Neural cell (in vitro differentiated cells): ENCODE measurements around the gene CTXND2. TPM values are rescaled to one million over a fixed set of nuclear protein-coding genes. Genes with fewer than 3 reads are reported as not detected.
A peak's percentile ranks its signal among the peaks of the same experiment; 100 is the strongest.

Experiments
- H2AFZ ChIP-seq: fragments of 200-600, 300-800 bp; sonication (generic), shearing (Covaris generic); 2 replicates; pipeline ENCODE4 v1.6.0; 2014; ENCODE audit warnings: low read depth, mild to moderate bottlenecking, antibody characterized with exemption, low read length, moderate library complexity
- H3F3A ChIP-seq: fragments of 200-600 bp; shearing (Covaris generic); 2 replicates; pipeline ENCODE4 v1.6.1; 2016; ENCODE audit warnings: mild to moderate bottlenecking, moderate library complexity, mixed read lengths, antibody characterized with exemption, low read length; ENCODE audit not compliant: insufficient read depth, poor library complexity, severe bottlenecking
- H3K27ac ChIP-seq: fragments of 200-600, 300-800 bp; sonication (generic), shearing (Covaris generic); 2 replicates; pipeline ENCODE4 v1.5.1; 2014; ENCODE audit warnings: mild to moderate bottlenecking, low read length, moderate library complexity
- H3K27me3 ChIP-seq: fragments of 300-800, 200-600 bp; sonication (generic), shearing (Covaris generic); 2 replicates; pipeline ENCODE4 v1.6.0; 2014; ENCODE audit warnings: mild to moderate bottlenecking, low read depth, low read length, moderate library complexity; ENCODE audit not compliant: insufficient read depth
- H3K36me3 ChIP-seq: fragments of 300-800, 200-600 bp; sonication (generic), shearing (Covaris generic); 2 replicates; pipeline ENCODE4 v1.5.1; 2014; ENCODE audit warnings: mild to moderate bottlenecking, antibody characterized with exemption, low read length, moderate library complexity; ENCODE audit not compliant: insufficient read depth
- H3K4me2 ChIP-seq: fragments of 300-800, 200-600 bp; sonication (generic), shearing (Covaris generic); 2 replicates; pipeline ENCODE4 v1.6.0; 2014; ENCODE audit warnings: mild to moderate bottlenecking, low read length
- H3K4me3 ChIP-seq: fragments of 300-800, 200-600 bp; sonication (generic), shearing (Covaris generic); 2 replicates; pipeline ENCODE4 v1.5.1; 2014; ENCODE audit warnings: mild to moderate bottlenecking, low read length, moderate library complexity
- H3K79me2 ChIP-seq: fragments of 200-600 bp; shearing (Covaris generic); replicated peaks from 2 replicates; pipeline ENCODE4 v1.6.0; 2014; ENCODE audit warnings: mild to moderate bottlenecking, low read length, moderate library complexity; ENCODE audit not compliant: insufficient read depth
- H3K9ac ChIP-seq: fragments of 300-800, 200-600 bp; sonication (generic), shearing (Covaris generic); 2 replicates; pipeline ENCODE4 v1.6.1; 2016; ENCODE audit warnings: mild to moderate bottlenecking, low read length, mixed read lengths
- H3K9me2 ChIP-seq: fragments of 200-600 bp; shearing (Covaris generic); 2 replicates; pipeline ENCODE4 v1.6.1; 2016; ENCODE audit warnings: mild to moderate bottlenecking, low read length, mixed read lengths; ENCODE audit not compliant: insufficient read depth
- H3K9me3 ChIP-seq: fragments of 200-600, 300-800 bp; sonication (generic), shearing (Covaris generic); 2 replicates; pipeline ENCODE4 v1.6.1; 2016; ENCODE audit warnings: mild to moderate bottlenecking, mixed run types, low read length, moderate library complexity, mixed read lengths
- H4K20me1 ChIP-seq: fragments of 200-600 bp; shearing (Covaris generic); 2 replicates; pipeline ENCODE4 v1.6.1; 2016; ENCODE audit warnings: mild to moderate bottlenecking, mixed run types; ENCODE audit not compliant: insufficient read depth
- CTCF ChIP-seq: fragments of 450-650 bp; IDR thresholded peaks from 2 replicates; pipeline ENCODE4 v1.5.1; 2014; ENCODE audit warnings: antibody characterized with exemption, mild to moderate bottlenecking, moderate library complexity; ENCODE audit not compliant: poor library complexity, severe bottlenecking
- EP300 ChIP-seq: fragments of 450-650 bp; conservative IDR thresholded peaks from 2 replicates; pipeline ENCODE4 v1.6.1; 2014; ENCODE audit warnings: antibody characterized with exemption, mild to moderate bottlenecking, moderate library complexity; ENCODE audit not compliant: poor library complexity, severe bottlenecking
- EZH2 ChIP-seq: fragments of 200-600, 300-800 bp; shearing (Covaris generic), sonication (generic); IDR thresholded peaks from 2 replicates; pipeline ENCODE4 v1.6.1; 2014; ENCODE audit warnings: antibody characterized with exemption, low read length, borderline replicate concordance, mild to moderate bottlenecking; ENCODE audit not compliant: insufficient read depth, poor library complexity, severe bottlenecking
- MXI1 ChIP-seq: fragments of 450-650 bp; conservative IDR thresholded peaks from 2 replicates; pipeline ENCODE4 v1.6.1; 2014; ENCODE audit warnings: antibody characterized with exemption, mild to moderate bottlenecking; ENCODE audit not compliant: poor library complexity, severe bottlenecking
- POLR2AphosphoS5 ChIP-seq: IDR thresholded peaks from 2 replicates; pipeline ENCODE4 v1.6.1; 2012
- RAD21 ChIP-seq: fragments of 450-650 bp; conservative IDR thresholded peaks from 2 replicates; pipeline ENCODE4 v1.6.1; 2014; ENCODE audit warnings: antibody characterized with exemption, mild to moderate bottlenecking, moderate library complexity
- REST ChIP-seq: IDR thresholded peaks from 2 replicates; pipeline ENCODE4 v1.6.1; 2012; ENCODE audit warnings: borderline replicate concordance
- SMC3 ChIP-seq: fragments of 450-650 bp; conservative IDR thresholded peaks from 2 replicates; pipeline ENCODE4 v1.6.1; 2014; ENCODE audit warnings: antibody characterized with exemption, mild to moderate bottlenecking, moderate library complexity; ENCODE audit not compliant: poor library complexity
- TAF1 ChIP-seq: IDR thresholded peaks from 2 replicates; pipeline ENCODE4 v1.6.1; 2012; ENCODE audit warnings: low read depth
- polyA plus RNA-seq: library from polyadenylated mRNA; depleted of rRNA; stranded (reverse); fragments of >200 nt; gene quantifications from 2 replicates; pipeline ENCODE4 v1.2.3, GENCODE V29; 2014

Gene CTXND2
- polyA plus RNA-seq, 1 donor from 2014 or later, result not detected

GRCh38 chr1:150926097-150926741, 39.3 kb downstream of the CTXND2 start, which contains the start of gene SETDB1:
Gene SETDB1 (plus strand): TSS chr1:150926363. CDS start chr1:150927715, 1,352 bp downstream.
- Histone ChIP-seq H3K9me2 (no peaks in the 10 kb centered on the region), H2AFZ (peak within 1 kb of the TSS; percentile 96), H3K4me3 (peak within 1 kb of the TSS; percentile 73), H3K27ac (peak within 1 kb of the TSS; percentile 86), H3K4me2 (peak within 1 kb of the TSS; percentile 95), H3F3A (no peaks in the 10 kb centered on the region), H3K9me3 (no peaks in the 10 kb centered on the region), H3K36me3 (peaks cover 6% of the 10 kb centered on the region), H3K79me2 (peaks cover 10% of the 10 kb centered on the region), H3K9ac (peak within 1 kb of the TSS; percentile 88), H3K27me3 (no peaks in the 10 kb centered on the region), H4K20me1 (no peaks in the 10 kb centered on the region)
- peak; percentile 61 for TF ChIP-seq EP300
- peak; percentile 40 for TF ChIP-seq CTCF
- peak; percentile 29 for TF ChIP-seq RAD21
- no peak for TF ChIP-seq EZH2
- peak; percentile 77 for TF ChIP-seq MXI1
- peak; percentile 35 for TF ChIP-seq TAF1
- TF ChIP-seq POLR2AphosphoS5, result peak; percentile 80
- peak; percentile 60 for TF ChIP-seq REST
- peak; percentile 32 for TF ChIP-seq SMC3

- no peaks in the 10 kb centered on the region for H3K27me3 ChIP-seq
- no peak overlapping the region for H3K4me2 ChIP-seq
- H3K9me2 ChIP-seq, result no peaks in the 10 kb centered on the region
- no peak overlapping the region for H2AFZ ChIP-seq
- peaks cover 13% of the 10 kb centered on the region for H3K79me2 ChIP-seq
- H3K9ac ChIP-seq, result no peak overlapping the region
- peak overlapping the region; percentile 73 for H3K4me3 ChIP-seq
- H3F3A ChIP-seq, result no peaks in the 10 kb centered on the region
- H3K9me3 ChIP-seq, result no peaks in the 10 kb centered on the region
- no peak for TF ChIP-seq SMC3
- no peak for TF ChIP-seq EP300
- no peak for TF ChIP-seq MXI1
- TF ChIP-seq POLR2AphosphoS5, result no peak
- no peak for TF ChIP-seq RAD21
- no peak for TF ChIP-seq EZH2
- no peak for TF ChIP-seq CTCF
- TF ChIP-seq REST, result no peak
- no peak overlapping the region for H3K27ac ChIP-seq
- H3K36me3 ChIP-seq, result peaks cover 11% of the 10 kb centered on the region
- no peaks in the 10 kb centered on the region for H4K20me1 ChIP-seq
These were observed 40.7 kb downstream of the CTXND2 start for GRCh38 chr1:150927624-150928023.
